ENCODE results near the gene GALNT14. TPM values are rescaled to one million over a fixed set of nuclear protein-coding genes. Genes with fewer than 3 reads are reported as not detected.

GALNT14 gene
- total and polyA plus RNA-seq, 2 of the 8 experiments (the other 6 are each of a cell fraction or from before 2014, with no cell fraction given) = 13.0 to 13.7 TPM

DNA sequence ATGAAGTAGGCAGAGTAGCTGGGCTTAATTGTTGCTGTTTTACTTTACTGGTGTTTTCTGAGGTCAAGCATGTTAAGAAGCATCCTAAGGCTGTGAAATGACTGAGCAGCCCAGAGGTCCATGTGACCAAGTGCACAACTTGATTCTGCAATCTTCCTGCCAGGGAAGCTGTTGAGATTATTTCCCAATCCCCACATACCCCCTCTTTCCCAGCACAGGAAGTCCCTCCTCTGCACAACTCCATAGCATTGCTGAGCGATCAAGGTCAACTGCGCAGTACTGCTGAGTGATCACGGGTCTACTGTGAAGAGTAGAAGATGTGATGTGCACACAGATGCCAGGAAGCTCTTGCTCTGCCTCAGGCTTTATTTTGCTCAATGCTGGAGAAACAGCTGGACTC, 105.8 kb downstream of the GALNT14 start:
- TF ChIP-seq, protein P1, sequence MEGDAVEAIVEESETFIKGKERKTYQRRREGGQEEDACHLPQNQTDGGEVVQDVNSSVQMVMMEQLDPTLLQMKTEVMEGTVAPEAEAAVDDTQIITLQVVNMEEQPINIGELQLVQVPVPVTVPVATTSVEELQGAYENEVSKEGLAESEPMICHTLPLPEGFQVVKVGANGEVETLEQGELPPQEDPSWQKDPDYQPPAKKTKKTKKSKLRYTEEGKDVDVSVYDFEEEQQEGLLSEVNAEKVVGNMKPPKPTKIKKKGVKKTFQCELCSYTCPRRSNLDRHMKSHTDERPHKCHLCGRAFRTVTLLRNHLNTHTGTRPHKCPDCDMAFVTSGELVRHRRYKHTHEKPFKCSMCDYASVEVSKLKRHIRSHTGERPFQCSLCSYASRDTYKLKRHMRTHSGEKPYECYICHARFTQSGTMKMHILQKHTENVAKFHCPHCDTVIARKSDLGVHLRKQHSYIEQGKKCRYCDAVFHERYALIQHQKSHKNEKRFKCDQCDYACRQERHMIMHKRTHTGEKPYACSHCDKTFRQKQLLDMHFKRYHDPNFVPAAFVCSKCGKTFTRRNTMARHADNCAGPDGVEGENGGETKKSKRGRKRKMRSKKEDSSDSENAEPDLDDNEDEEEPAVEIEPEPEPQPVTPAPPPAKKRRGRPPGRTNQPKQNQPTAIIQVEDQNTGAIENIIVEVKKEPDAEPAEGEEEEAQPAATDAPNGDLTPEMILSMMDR (IDR thresholded peaks at IDR 0.05; ENCODE audit: control extremely low read depth in 1 of 3, insufficient read depth in 1 of 3, low read depth in 1 of 3, low read length in 3 of 3) = no peak
- POLR2A ChIA-PET (ENCODE audit: partially characterized antibody) = no interaction called here
- no peak overlapping the region for H2BK120ac ChIP-seq (replicated peaks; ENCODE audit: low read depth, low read length)
- no peak overlapping the region for H2BK15ac ChIP-seq (ENCODE audit: low read length)
- no peak overlapping the region for H4K8ac ChIP-seq (ENCODE audit: extremely low read depth, insufficient read depth, low read length)
- H2BK20ac ChIP-seq (ENCODE audit: low read length) = no peak overlapping the region
- no peak overlapping the region for H2BK12ac ChIP-seq (ENCODE audit: low read depth, low read length)
- no peaks in the 10 kb centered on the region; a peak in 1 of 4 replicates for H3K9me3 ChIP-seq (ENCODE audit: insufficient read depth in 2 of 2, low read depth in 1 of 2, low read length in 1 of 2)
- H3K4ac ChIP-seq (replicated peaks; ENCODE audit: insufficient read length, low read depth, low read length) = no peak overlapping the region
- no peak overlapping the region for H3K27ac ChIP-seq (ENCODE audit: low read depth, low read length)
- H4K91ac ChIP-seq (replicated peaks; ENCODE audit: insufficient read length, low read length) = no peak overlapping the region
- no peak overlapping the region for H3K23ac ChIP-seq (ENCODE audit: insufficient read length)
- no peak overlapping the region for H2AFZ ChIP-seq (ENCODE audit: low read length)
- no peaks in the 10 kb centered on the region for H4K20me1 ChIP-seq (replicated peaks in 1 of 2; ENCODE audit: control insufficient read depth in 1 of 2, insufficient read depth in 2 of 2, low read length in 2 of 2)
- DNase-seq (ENCODE audit: low read depth in 1 of 2, low spot score in 2 of 2) (no peak), FAIRE-seq (no peak)
- H3K14ac ChIP-seq (ENCODE audit: insufficient read length) = no peak overlapping the region
- H3K18ac ChIP-seq (ENCODE audit: extremely low read depth, low read length) = no peak overlapping the region
- no peak overlapping the region for H3K9ac ChIP-seq (replicated peaks in 1 of 4; ENCODE audit: extremely low read depth in 1 of 4, low read depth in 3 of 4, low read length in 3 of 4)
- H4K5ac ChIP-seq (ENCODE audit: insufficient read length, low read depth, low read length) = no peak overlapping the region
- H3K4me2 ChIP-seq (ENCODE audit: insufficient read depth in 1 of 2, low read depth in 2 of 2, low read length in 2 of 2) = no peak overlapping the region
- CTCF ChIA-PET (ENCODE audit: partially characterized antibody) = interaction anchor here (0.7 to 4.0 kb wide), 32 partner anchors 9 to 824 kb away, joined by 3 to 54 read pairs (median 5); no protein-coding TSS in a partner anchor
- no peak overlapping the region for H2BK5ac ChIP-seq (ENCODE audit: low read depth, low read length)
- no peak overlapping the region for H3K56ac ChIP-seq (replicated peaks; ENCODE audit: insufficient read length, low read depth, low read length)
- H3K4me3 ChIP-seq (ENCODE audit: extremely low read depth in 1 of 4, insufficient read depth in 2 of 4, low read depth in 3 of 4, low read length in 4 of 4) = no peak overlapping the region
- no peaks in the 10 kb centered on the region for H3K27me3 ChIP-seq (replicated peaks in 1 of 4; ENCODE audit: control insufficient read depth in 3 of 4, extremely low read depth in 1 of 4, insufficient read depth in 3 of 4, low read length in 3 of 4)
- H3K23me2 ChIP-seq (ENCODE audit: low read depth, low read length) = no peaks in the 10 kb centered on the region; the same call in 1 of the 2 replicates
- WGBS, 2 experiments (ENCODE audit: extremely low coverage in 1 of 2, insufficient coverage in 1 of 2, insufficient read length in 1 of 2, insufficient replicate concordance in 2 of 2, low coverage in 1 of 2, low lambda C conversion rate in 2 of 2, missing lambda C conversion rate in 1 of 2) = 93% methylated on average over 3 of the region's 3 CpGs; no CpG with 5 or more reads in 1 of the 2 experiments
- no peaks in the 10 kb centered on the region for H3K79me2 ChIP-seq (ENCODE audit: control insufficient read depth in 1 of 2, insufficient read depth in 2 of 2, low read length in 2 of 2)
- H3K36me3 ChIP-seq (ENCODE audit: control insufficient read depth in 2 of 4, insufficient read depth in 4 of 4, low read length in 3 of 4) = no peaks in the 10 kb centered on the region
- H2AK5ac ChIP-seq (ENCODE audit: low read depth, low read length) = no peak overlapping the region
- peaks cover 0 to 6% (median 0%) of the 10 kb centered on the region in 4 experiments; a peak in 2 of 7 replicates for H3K4me1 ChIP-seq (replicated peaks in 1 of 4; ENCODE audit: control insufficient read depth in 3 of 4, insufficient read depth in 4 of 4, low read length in 3 of 4)
- H3K79me1 ChIP-seq (ENCODE audit: low read depth, low read length) = no peaks in the 10 kb centered on the region; the same call in 1 of the 2 replicates

Data from H1 (cell line).